ENCODE data around the gene TNFRSF13B. TPM values are rescaled to one million over a fixed set of nuclear protein-coding genes. Genes with fewer than 3 reads are reported as not detected.

TNFRSF13B gene
- total RNA-seq, 3 donors from 2014 or later (not counting 1 experiment from before 2014, with no cell fraction given), result 0.70 to 7.7 (median 0.89) TPM

GRCh38 chr17:16917671-16918394 lies 54.1 kb downstream of the TNFRSF13B start:
- H3K27me3 ChIP-seq (ENCODE audit: control insufficient read depth, insufficient read depth, low read length), result no peaks in the 10 kb centered on the region
- no peak overlapping the region for H3K27ac ChIP-seq (ENCODE audit: low read length)
- Mint-ChIP-seq H3K27ac (no peak overlapping the region), H3K4me3 (no peak overlapping the region), H3K27me3 (ENCODE audit: low read depth in 2 of 2) (no peaks in the 10 kb centered on the region), H3K9me3 (no peaks in the 10 kb centered on the region), H3K36me3 (no peaks in the 10 kb centered on the region), H3K4me1 (peaks cover 0 to 7% of the 10 kb centered on the region in 2 donors)
- DNase-seq (no peak), ATAC-seq (no peak)
- no peaks in the 10 kb centered on the region for H3K4me1 ChIP-seq (ENCODE audit: control insufficient read depth, insufficient read depth, low read length)
- H3K4me3 ChIP-seq (ENCODE audit: low read length), result no peak overlapping the region
- no peaks in the 10 kb centered on the region for H3K9me3 ChIP-seq (ENCODE audit: control insufficient read depth, insufficient read depth, low read length)
- intact Hi-C loops (cut with micrococcal nuclease), result no loop called here
- no peak for TF ChIP-seq CTCF (IDR thresholded peaks at IDR 0.05)
- H3K36me3 ChIP-seq (ENCODE audit: control insufficient read depth, insufficient read depth, low read length), result no peaks in the 10 kb centered on the region
- WGBS (ENCODE audit: insufficient coverage), result 86% methylated on average over 5 of the region's 7 CpGs

DNA sequence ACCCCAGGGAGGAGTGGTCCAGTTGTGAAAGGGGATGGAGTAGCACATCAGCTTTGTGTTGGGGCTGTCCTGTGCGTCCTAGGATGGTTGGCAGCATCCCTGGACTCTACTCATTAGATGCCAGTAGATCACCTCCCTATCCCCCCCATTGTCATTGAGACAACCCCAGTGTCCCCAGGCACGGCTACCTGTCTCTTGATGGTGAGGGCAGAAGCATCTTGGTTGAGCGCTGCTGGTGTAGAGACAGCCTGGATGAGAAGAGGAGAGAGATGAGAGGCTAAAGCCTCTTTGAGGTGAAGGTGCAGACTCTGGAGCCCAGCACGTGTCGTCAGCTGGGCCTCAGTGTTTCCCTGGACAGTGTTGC lies 55.4 kb downstream of the TNFRSF13B start:
- Mint-ChIP-seq H3K27ac (no peak overlapping the region), H3K4me3 (no peak overlapping the region), H3K36me3 (no peaks in the 10 kb centered on the region), H3K4me1 (peaks cover 0 to 7% of the 10 kb centered on the region in 2 donors), H3K9me3 (no peaks in the 10 kb centered on the region), H3K27me3 (ENCODE audit: low read depth in 2 of 2) (no peaks in the 10 kb centered on the region)
- no peak for ATAC-seq
- TF ChIP-seq CTCF (IDR thresholded peaks at IDR 0.05), result no peak
- 88% methylated on average over 5 of the region's 5 CpGs for WGBS (ENCODE audit: insufficient coverage)
- Histone ChIP-seq H3K27ac (ENCODE audit: low read length) (no peak overlapping the region), H3K4me3 (ENCODE audit: low read length) (no peak overlapping the region), H3K36me3 (ENCODE audit: control insufficient read depth, insufficient read depth, low read length) (no peaks in the 10 kb centered on the region), H3K27me3 (ENCODE audit: control insufficient read depth, insufficient read depth, low read length) (no peaks in the 10 kb centered on the region), H3K4me1 (ENCODE audit: control insufficient read depth, insufficient read depth, low read length) (no peaks in the 10 kb centered on the region), H3K9me3 (ENCODE audit: control insufficient read depth, insufficient read depth, low read length) (no peaks in the 10 kb centered on the region)
- no peak for DNase-seq
- intact Hi-C loops (cut with micrococcal nuclease), result no loop called here

GRCh38 chr17:16915752-16916556 lies 56.0 kb downstream of the TNFRSF13B start:
- peaks cover 0 to 7% of the 10 kb centered on the region in 2 donors for H3K4me1 Mint-ChIP-seq
- no peak overlapping the region for H3K27ac ChIP-seq (ENCODE audit: low read length)
- TF ChIP-seq CTCF (IDR thresholded peaks at IDR 0.05), result peak; percentile 29
- no peaks in the 10 kb centered on the region for H3K4me1 ChIP-seq (ENCODE audit: control insufficient read depth, insufficient read depth, low read length)
- no peaks in the 10 kb centered on the region for H3K27me3 Mint-ChIP-seq (ENCODE audit: low read depth in 2 of 2)
- no peaks in the 10 kb centered on the region for H3K36me3 ChIP-seq (ENCODE audit: control insufficient read depth, insufficient read depth, low read length)
- H3K27ac Mint-ChIP-seq, result no peak overlapping the region
- intact Hi-C loops (cut with micrococcal nuclease), result no loop called here
- DNase-seq (peak in 1 of 2 donors; percentile 52), ATAC-seq (peak in 2 of 3 donors; percentile 40 to 61)
- no peak overlapping the region for H3K4me3 ChIP-seq (ENCODE audit: low read length)
- H3K27me3 ChIP-seq (ENCODE audit: control insufficient read depth, insufficient read depth, low read length), result no peaks in the 10 kb centered on the region
- H3K9me3 ChIP-seq (ENCODE audit: control insufficient read depth, insufficient read depth, low read length), result no peaks in the 10 kb centered on the region
- H3K36me3 Mint-ChIP-seq, result no peaks in the 10 kb centered on the region
- WGBS (ENCODE audit: insufficient coverage), result 71% methylated on average over 11 of the region's 11 CpGs
- no peaks in the 10 kb centered on the region for H3K9me3 Mint-ChIP-seq
- H3K4me3 Mint-ChIP-seq, result no peak overlapping the region
